ENCODE measurements around the gene DAB2IP.
"Not testable (repeated sequence)": the region's sequence is repeated elsewhere in the genome, so short reads cannot be mapped to it uniquely, and the experiment has no call there.

The DAB2IP gene

DNA sequence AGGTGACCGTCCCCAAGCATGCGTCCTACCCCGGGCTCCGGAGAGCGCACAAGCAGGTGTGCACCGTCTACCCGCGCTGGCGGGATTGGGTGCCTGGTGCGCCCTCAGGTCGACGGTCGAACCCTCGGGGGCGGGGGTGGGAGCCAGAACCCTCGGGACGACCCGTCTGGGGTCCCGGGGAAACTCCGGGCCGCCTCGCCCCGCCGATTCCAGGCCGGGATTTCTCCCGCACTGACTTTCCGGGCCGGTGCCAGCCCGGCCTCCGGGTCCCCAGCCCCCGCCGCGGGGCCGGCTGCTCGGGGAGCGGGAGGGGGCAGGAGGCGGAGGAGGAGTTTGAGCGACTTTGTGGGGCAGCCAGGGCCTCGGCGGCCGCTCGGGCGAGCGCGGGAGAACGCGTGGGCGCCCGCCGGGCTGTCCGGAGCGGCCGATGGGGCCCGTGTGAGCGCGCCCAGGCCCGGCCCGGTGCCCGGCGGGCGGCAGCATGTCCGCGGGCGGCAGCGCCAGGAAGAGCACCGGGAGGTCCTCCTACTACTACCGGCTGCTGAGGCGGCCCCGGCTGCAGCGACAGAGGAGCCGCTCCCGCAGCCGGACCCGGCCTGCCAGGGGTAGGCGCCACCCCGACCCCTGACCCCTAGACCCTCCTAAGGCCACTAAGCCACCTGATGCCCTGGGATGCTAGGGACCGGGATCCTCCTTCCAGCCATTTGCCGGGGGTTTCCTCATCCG lies at the start of gene DAB2IP:
TSS of gene DAB2IP (plus strand) at position 340 of the 726 bp plus-strand sequence. CDS start at position 482, 142 bp downstream.
- Mint-ChIP-seq H3K36me3 (no peaks in the 10 kb centered on the region), H3K27me3 (peaks cover 43% of the 10 kb centered on the region), H3K4me3 (peak within 1 kb of the TSS; percentile 56), H3K27ac (no peak within 1 kb of the TSS), H3K9me3 (no peaks in the 10 kb centered on the region), H3K4me1 (peaks cover 14% of the 10 kb centered on the region)

DNA sequence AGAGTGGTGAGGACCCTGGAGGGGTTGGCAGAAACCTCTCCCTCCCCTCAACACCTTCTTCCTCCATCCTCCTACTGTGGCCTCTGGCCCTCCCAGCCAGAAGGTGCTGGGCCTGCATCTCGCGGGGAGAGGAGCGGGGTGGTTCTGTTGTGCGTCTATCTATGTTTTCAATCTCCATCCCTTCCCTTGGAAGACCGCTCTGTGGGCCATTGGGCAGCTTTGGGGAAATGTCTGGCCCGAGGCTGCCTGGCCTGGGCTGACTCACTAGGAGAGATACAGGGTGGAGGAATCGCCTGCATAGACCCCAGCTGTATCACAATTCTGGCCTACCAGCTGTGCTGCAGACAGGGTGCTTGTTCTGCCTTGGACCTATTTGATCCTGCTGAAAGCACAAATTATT lies 48.4 kb upstream of the DAB2IP start:
- Mint-ChIP-seq H3K27ac (no peak overlapping the region), H3K4me3 (no peak overlapping the region), H3K9me3 (no peaks in the 10 kb centered on the region), H3K27me3 (peaks cover 34% of the 10 kb centered on the region), H3K4me1 (peaks cover 3% of the 10 kb centered on the region), H3K36me3 (no peaks in the 10 kb centered on the region)

DNA sequence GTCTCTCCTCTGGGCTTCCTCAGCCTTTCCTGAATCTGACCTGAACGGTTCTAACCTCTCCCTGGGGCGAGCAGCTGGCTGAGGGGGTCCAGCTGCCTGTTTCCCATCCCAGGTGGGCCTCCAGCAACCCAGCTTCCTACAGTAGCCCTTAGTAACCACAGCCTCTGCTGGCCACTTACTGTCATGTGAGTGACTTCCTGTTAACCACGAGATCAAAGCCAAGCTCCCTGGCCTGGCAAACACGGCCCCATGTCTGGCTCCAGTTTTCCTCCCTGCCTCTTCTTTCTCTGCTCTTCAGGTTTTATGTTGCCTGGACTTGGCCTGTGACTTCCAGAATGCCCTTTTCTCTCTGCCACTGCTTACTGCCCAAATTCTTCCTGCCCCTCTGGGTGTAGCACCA lies 47.2 kb upstream of the DAB2IP start:
- Mint-ChIP-seq H3K36me3 (no peaks in the 10 kb centered on the region), H3K27ac (no peak overlapping the region), H3K4me1 (peaks cover 3% of the 10 kb centered on the region), H3K9me3 (no peaks in the 10 kb centered on the region), H3K4me3 (no peak overlapping the region), H3K27me3 (peaks cover 34% of the 10 kb centered on the region)

DNA sequence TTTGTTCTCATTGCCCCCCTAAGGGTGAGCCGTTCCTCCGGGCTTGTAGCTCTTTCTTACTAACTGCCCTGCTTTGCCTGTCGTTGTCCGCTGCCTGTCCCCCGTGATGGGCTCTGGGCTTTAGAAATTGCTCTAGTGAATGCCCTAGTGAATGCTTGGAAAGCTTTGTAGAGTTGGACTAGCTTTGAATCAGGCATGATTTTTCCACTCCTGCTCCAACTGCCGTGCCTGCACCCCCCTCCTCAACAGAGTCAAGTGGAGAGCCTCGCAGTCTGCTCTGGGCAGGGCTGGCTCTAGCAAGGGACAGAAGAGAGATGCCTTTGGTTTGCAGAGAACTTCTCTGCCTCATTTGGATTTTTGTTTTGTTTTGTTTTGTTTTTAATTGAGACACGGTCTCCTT lies 46.8 kb upstream of the DAB2IP start:
- Mint-ChIP-seq H3K4me1 (peaks cover 3% of the 10 kb centered on the region), H3K9me3 (no peaks in the 10 kb centered on the region), H3K36me3 (no peaks in the 10 kb centered on the region), H3K27ac (no peak overlapping the region), H3K4me3 (no peak overlapping the region), H3K27me3 (peaks cover 34% of the 10 kb centered on the region)

DNA sequence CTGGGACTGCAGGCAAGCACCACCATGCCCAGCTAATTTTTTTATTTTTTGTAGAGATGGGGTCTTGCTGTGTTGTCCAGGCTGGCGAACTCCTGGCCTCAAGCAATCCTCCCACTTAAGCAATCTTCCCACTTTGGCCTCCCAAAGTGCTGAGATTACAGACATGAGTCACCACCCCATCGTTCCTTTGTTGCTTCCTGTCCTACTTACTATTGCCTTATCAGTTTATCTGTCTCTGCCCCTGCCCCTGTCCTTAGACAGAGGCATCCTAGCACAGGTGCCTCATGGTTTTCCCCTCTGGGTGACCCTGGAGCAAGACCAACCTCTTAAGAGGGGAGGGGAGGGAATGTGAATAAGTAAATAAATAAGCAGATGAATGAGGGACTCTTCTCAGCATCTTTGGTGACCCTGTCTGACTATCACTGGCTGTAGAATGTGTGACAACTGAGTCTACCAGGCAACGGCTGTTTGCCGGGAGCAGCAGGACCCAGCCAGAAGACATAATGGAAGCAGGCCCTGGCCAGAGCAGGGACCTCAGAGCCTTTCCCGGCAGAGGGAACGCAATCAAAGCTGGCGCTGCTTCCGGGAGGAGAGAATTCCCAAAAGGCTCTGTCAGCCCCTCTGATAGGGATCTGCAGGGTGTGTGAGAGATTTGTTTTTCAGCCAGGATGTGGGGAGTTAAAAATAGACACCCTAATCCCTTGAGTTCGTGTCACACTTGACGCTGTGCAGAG lies 43.8 kb upstream of the DAB2IP start:
- H3K27me3 Mint-ChIP-seq = peaks cover 28% of the 10 kb centered on the region
- peaks cover 4% of the 10 kb centered on the region for H3K4me1 Mint-ChIP-seq
- no peak overlapping the region for H3K4me3 Mint-ChIP-seq
- no peaks in the 10 kb centered on the region for H3K36me3 Mint-ChIP-seq
- H3K9me3 Mint-ChIP-seq = no peaks in the 10 kb centered on the region
- no peak overlapping the region for H3K27ac Mint-ChIP-seq

DNA sequence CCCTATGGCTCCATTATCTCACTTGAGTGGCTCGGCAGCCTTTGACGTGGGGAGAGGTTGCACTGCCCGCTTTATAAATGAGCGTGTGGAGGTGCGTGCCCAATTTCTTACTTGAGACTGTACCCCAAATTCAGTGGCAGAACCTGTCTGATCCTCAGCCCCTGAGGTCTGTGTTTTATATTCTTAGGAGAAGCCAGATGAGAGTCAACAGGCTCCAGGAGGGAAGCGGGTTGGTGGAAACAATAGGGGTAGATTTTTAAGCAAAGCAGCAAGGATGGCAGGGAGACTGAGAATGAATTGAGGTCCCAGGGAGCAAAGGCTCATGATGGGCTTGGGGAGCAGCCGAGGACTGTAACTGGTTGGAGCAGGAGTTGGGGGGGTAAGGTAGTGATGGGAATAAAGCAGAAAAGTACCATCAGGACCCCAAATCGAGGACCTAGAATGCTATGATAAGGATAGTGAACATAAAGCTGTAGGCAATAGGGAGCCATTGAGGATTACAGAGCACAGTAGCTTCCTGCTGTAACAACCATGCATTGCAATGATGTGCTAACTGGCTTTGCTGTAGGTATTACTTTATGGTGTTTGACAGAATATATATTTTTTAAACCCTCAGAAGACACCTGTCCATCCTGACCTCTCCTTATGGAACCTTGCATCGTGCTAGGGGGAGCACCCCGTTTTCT lies 43.1 kb upstream of the DAB2IP start:
- peaks cover 26% of the 10 kb centered on the region for H3K27me3 Mint-ChIP-seq
- H3K9me3 Mint-ChIP-seq = no peaks in the 10 kb centered on the region

DNA sequence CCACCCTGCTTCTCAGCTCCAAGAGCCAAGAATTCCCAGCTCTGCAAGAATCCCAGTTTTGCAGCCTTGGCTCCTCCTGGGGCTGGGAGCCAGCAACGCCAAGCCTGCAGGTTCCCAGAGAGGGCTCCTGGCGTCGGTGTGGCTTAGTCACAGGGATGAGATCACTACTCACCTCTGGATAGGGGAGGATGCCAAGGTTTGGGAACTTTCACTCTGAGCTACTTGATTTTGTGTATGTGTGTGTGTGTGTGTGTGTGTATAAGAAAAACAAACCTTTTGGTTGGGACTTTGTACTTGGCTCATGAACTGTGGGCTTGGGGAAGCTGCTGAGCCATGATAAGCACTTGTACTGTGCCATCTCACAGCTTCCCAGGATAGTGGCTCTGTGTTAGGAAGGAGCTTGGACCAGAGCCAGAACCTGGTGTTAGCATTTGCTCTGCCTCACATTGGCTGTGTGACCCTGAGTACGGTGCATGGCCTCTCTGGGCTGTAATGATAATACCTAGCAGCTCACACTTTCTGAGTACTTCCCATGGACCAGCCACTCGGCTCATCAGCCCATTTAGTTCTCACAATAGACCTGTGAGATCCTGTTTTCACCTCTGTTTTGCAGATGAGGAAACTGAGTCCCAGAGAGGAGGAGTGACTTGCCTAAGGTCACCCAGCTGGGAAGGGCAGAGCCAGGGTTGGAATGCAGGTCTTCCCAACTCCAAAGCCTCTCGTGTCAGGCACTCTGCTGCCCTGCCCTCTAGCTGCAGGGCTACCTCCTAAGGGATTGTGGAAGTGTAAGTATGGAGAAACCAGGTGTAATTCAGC lies 41.4 kb upstream of the DAB2IP start:
- no peaks in the 10 kb centered on the region for H3K9me3 Mint-ChIP-seq

More for the DNA sequence above, 43.1 kb upstream of the DAB2IP start:
- no peak overlapping the region for H3K4me3 Mint-ChIP-seq
- peaks cover 9% of the 10 kb centered on the region for H3K4me1 Mint-ChIP-seq
- H3K36me3 Mint-ChIP-seq = no peaks in the 10 kb centered on the region
- H3K27ac Mint-ChIP-seq = no peak overlapping the region

DNA sequence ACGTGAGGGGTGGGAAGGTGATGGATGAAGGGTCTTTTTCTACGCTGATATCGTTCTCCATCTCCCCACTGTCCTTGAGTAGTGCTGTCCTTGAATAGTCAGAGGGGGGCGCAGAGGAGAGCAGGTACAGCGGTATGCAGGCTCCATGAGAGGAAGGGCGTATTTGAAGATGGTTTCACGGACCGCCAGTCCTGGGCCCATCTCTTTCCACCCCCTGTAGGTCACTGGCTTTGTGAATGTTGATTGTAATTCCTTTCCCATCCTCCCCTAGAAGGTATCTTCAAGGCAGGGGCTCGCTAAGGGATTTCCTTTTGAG lies 40.8 kb upstream of the DAB2IP start:
- H3K4me3 Mint-ChIP-seq = no peak overlapping the region
- H3K4me1 Mint-ChIP-seq = peaks cover 15% of the 10 kb centered on the region
- H3K27ac Mint-ChIP-seq = no peak overlapping the region
- peaks cover 26% of the 10 kb centered on the region for H3K27me3 Mint-ChIP-seq
- H3K36me3 Mint-ChIP-seq = no peaks in the 10 kb centered on the region
- H3K9me3 Mint-ChIP-seq = no peaks in the 10 kb centered on the region

More for the DNA sequence above, 41.4 kb upstream of the DAB2IP start:
- no peak overlapping the region for H3K27ac Mint-ChIP-seq
- no peak overlapping the region for H3K4me3 Mint-ChIP-seq
- peaks cover 15% of the 10 kb centered on the region for H3K4me1 Mint-ChIP-seq
- peaks cover 24% of the 10 kb centered on the region for H3K27me3 Mint-ChIP-seq
- no peaks in the 10 kb centered on the region for H3K36me3 Mint-ChIP-seq

DNA sequence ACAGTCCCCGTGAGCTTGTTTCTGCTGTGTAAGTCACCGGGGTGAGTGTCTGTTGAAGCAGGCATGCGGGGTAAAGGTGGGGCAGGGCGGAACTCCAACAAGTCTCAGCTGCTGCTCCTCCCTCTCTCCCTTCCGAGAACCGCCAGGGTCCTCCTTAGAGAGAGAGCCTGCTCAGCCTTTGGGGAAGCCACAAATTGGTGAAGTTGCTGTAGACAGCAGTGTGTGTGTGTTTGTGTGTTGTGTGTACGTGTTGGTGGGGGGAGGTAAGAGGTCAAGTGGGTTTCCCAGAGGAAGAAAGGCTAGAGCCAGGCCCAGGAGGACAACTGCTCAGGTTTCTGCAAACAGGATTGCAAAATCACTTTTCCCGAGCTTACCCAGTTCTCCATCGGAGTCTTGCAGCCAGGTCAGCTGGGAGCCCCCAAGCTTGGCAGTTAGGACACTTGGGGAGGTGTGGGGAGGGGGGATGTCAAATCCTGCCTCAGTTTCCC lies 38.9 kb upstream of the DAB2IP start:
- peaks cover 29% of the 10 kb centered on the region for H3K27me3 Mint-ChIP-seq
- H3K27ac Mint-ChIP-seq = no peak overlapping the region
- no peaks in the 10 kb centered on the region for H3K9me3 Mint-ChIP-seq
- no peaks in the 10 kb centered on the region for H3K36me3 Mint-ChIP-seq
- H3K4me3 Mint-ChIP-seq = peak overlapping the region; percentile 40
- peaks cover 15% of the 10 kb centered on the region for H3K4me1 Mint-ChIP-seq

DNA sequence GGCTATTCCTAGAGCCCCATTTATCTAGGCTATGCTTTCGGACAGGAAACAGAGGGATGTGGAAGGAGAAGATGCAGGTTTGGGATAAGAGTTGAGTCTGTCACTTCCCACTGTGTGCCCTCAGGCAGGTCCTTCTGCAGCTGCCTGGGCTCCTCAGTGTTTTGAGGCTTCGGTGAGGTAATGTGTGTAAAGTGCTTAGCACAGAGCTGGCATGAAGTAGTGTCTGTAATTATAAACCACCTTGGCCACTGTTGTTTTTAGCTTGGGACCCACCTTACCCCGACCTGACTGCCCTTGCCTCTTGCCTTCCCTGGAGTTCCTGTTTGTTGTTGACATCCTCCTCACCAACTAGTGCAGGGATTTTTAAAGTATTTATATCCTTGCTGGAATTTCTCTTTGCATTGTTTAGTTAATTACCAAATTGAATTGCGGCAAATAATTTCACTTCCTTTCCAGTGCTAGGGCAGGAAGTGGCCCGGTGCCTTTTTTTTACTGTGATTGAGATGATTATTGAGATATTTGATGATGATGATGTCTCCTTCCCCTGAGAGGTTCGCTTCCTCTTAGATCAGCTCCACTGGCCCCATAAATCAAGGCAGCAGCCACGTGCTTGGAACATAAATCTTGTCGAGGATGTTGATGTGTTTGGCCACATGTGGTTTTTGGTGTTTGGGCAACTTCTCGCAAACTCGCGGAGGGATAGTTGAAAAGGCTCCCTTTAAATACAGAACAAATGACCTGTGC lies 38.3 kb upstream of the DAB2IP start:
- Mint-ChIP-seq H3K9me3 (no peaks in the 10 kb centered on the region), H3K4me1 (peaks cover 15% of the 10 kb centered on the region), H3K4me3 (no peak overlapping the region), H3K27me3 (peaks cover 25% of the 10 kb centered on the region), H3K27ac (peak overlapping the region; percentile 48), H3K36me3 (no peaks in the 10 kb centered on the region)

DNA sequence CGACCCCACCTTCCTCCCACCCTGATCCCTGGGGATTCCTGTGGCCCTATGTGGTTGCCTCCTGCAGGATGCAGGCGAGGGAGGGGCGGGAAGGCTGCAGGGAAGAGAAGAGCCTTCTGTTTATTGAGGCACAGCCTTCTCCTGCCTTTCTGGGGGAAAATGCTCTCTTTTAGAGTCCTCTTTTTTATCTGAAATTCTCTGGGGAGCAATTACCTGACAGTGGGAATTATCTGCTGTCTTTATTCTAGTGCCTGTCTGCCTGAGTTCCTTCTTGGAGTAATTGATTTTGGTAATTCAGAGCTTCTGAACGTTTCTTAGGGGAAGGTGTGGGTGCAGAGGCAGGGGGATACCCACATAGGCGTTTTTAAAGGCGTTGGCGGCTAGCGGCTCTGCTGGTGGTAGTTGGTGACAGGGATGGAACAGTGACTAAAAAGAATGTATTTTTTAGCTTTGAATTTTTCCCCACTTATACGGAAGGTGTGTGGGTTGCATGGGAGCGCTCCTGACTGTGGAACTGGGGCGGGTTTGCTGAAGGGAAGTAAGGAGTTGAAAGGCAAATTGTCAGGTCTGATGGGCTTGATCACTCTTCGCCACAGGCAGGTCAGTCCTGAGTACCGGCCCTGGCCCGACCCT lies 35.2 kb upstream of the DAB2IP start:
- peaks cover 19% of the 10 kb centered on the region for H3K27me3 Mint-ChIP-seq
- no peak overlapping the region for H3K27ac Mint-ChIP-seq
- no peaks in the 10 kb centered on the region for H3K36me3 Mint-ChIP-seq
- no peak overlapping the region for H3K4me3 Mint-ChIP-seq
- peaks cover 15% of the 10 kb centered on the region for H3K4me1 Mint-ChIP-seq
- no peaks in the 10 kb centered on the region for H3K9me3 Mint-ChIP-seq

DNA sequence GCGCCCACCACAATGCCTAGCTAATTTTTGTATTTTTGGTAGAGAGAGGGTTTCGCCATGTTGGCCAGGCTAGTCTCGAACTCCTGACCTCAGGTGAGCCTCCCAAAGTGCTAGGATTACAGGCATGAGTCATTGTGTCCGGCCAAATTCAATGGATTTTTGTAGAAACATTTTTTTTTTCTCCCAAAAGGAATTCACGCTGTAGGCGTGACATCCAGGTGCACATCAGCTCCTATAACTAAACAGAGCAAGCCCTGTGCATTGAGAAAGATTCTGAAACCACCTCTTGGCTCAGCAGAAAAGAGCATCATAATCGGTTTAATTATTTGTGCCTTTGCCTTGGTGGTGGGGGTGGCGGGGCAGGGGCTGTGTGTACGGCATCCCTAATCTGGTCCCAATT lies 32.9 kb upstream of the DAB2IP start:
- Mint-ChIP-seq H3K27ac (no peak overlapping the region), H3K4me3 (no peak overlapping the region), H3K36me3 (no peaks in the 10 kb centered on the region), H3K4me1 (peaks cover 4% of the 10 kb centered on the region), H3K9me3 (no peaks in the 10 kb centered on the region), H3K27me3 (peaks cover 14% of the 10 kb centered on the region)

DNA sequence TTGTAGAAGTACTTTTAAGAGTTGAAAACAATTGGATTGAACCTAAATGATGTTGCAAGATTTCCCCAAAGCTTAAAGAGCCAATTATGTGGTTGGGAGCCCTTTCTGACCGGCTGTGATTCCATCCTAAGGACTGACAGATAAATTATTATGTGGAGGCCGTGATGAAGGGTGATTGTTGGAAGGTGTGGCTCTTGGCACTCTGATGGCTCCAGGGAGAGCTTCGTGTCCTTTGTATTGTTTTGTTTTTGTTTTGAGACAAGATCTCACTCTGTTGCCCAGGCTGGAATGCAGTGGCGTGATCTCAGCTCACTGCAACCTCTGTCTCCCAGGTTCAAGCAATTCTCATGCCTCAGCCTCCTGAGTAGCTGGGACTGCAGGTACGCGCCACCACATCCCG lies 32.5 kb upstream of the DAB2IP start:
- H3K36me3 Mint-ChIP-seq, H3K4me3 Mint-ChIP-seq: not testable (repeated sequence)

DNA sequence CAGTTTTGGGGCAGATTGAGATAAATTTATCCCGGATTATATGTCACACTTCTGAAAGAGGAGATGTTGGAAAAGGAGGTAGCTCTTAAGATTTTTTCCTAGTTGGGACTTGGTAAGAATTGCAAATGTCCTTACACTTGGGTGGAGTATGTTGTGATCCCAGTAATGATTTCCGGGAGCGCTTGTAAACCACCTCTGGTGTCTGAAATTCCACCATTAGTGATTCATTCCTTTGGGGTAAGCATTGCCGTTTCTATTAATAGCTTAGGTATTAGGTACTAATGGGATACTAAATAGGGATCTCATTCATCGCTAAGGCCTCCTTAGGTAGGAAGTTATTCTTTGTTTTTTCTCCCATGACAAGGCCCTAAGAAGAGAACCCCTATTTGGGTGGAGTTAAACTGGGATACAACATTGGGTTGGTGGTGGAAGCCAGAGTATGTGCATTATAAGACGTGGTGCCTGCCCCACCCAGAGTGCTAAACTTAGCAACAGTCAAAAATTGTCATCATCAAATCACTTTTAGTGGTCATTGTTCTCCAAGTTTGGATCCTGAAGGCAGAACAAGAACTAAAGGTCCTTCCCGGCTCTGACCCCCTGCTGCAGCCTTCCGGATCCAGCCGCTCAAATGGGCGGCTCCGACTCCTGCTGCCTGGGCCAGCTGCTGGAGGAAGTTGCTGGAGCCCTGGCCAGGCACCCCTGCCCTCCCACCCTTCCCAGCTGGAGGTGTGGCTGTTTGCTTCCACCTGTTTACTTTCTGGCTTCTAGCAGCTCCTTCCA lies 31.7 kb upstream of the DAB2IP start:
- H3K36me3 Mint-ChIP-seq = no peaks in the 10 kb centered on the region
- no peaks in the 10 kb centered on the region for H3K9me3 Mint-ChIP-seq
- H3K27me3 Mint-ChIP-seq = peaks cover 10% of the 10 kb centered on the region
- H3K4me1 Mint-ChIP-seq = no peaks in the 10 kb centered on the region
- no peak overlapping the region for H3K4me3 Mint-ChIP-seq
- H3K27ac Mint-ChIP-seq = no peak overlapping the region

More for the DNA sequence above, 32.5 kb upstream of the DAB2IP start:
- H3K4me1 Mint-ChIP-seq, H3K27ac Mint-ChIP-seq, H3K9me3 Mint-ChIP-seq: not testable (repeated sequence)
- peaks cover 11% of the 10 kb centered on the region for H3K27me3 Mint-ChIP-seq

Data from activated naive CD4-positive, alpha-beta T cell treated with anti-CD3 and anti-CD28 coated beads, Interleukin-2, amount 50 U/mL, for 24 hours (primary cell).